NK-92 (cell line): ENCODE data around the gene TFEB.

Experiments used
- DNase-seq: peaks from one replicate; lab custom pipeline; 2025; ENCODE audit not compliant: unreplicated experiment; lab: John Stamatoyannopoulos, UW

The TFEB gene

DNA sequence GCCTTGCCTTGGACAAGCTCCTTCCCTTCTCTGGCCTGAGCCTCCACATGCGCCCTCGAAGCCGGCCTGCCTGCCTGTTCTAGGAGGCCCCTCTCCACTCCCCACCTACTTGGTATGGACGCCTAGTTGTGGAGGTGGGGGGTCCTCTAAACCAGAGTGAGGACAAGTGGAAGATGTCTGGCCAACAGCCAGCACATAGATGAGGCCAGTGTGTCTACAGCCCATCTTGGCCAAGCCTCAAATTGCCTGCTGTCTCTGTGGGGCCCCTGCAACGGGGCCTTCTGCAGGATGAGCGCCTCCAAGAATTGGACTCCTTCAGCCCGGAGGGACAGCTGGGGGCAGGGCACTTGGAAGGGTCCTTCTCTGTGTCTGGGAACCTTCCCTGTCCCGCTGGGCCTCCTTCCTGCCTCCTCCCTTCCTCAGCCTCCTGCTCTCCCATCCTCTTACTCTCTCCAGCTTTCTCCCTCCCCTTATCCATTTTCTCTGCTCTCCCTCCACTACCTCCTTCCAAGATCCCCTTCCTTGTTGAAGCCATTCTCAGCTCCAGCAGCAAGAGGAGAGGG, 95.5 kb downstream of the TFEB start:
- no peak for DNase-seq

DNA sequence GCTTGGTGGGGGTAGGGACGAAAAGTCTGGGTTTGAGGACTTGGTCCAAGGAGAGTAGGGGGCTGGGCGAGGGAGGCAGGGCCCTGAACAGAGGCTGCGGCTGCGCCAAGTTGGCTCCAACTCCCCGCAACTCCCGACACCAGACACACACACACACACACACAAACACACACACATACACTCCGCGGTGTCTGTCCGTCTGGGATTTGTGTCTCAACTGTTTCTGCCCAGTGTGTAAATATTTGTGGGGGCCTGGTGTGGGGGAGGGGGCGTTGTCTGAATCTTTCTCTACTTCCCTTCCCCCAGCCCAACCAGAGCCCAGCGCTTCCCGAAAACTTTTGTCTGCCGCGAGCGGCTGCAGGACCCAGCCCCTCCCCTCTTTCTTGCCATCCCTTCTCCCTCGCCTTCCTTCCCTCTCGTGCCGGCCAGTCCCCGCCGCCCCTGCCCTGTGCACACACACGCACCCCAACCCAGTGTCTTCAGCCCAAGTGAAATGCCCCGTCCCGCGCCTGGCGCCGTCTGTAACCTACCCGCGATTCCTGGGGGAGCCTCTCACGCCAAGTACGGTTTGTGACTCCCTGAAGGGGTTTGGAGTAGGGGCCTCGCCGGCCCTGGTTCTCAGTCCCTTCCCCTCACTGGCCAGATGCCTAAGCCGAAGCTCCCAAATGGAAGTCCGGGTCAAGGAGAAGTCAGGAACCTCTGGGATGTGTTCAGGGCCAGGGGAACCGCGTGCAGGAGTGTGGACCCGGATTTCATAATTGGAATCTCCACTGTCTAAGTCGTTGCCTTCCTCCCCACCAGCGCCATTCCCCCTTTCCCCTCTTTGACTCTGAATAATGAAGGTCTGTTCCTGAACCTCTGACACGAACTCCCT, 96.2 kb downstream of the TFEB start:
- no peak for DNase-seq

DNA sequence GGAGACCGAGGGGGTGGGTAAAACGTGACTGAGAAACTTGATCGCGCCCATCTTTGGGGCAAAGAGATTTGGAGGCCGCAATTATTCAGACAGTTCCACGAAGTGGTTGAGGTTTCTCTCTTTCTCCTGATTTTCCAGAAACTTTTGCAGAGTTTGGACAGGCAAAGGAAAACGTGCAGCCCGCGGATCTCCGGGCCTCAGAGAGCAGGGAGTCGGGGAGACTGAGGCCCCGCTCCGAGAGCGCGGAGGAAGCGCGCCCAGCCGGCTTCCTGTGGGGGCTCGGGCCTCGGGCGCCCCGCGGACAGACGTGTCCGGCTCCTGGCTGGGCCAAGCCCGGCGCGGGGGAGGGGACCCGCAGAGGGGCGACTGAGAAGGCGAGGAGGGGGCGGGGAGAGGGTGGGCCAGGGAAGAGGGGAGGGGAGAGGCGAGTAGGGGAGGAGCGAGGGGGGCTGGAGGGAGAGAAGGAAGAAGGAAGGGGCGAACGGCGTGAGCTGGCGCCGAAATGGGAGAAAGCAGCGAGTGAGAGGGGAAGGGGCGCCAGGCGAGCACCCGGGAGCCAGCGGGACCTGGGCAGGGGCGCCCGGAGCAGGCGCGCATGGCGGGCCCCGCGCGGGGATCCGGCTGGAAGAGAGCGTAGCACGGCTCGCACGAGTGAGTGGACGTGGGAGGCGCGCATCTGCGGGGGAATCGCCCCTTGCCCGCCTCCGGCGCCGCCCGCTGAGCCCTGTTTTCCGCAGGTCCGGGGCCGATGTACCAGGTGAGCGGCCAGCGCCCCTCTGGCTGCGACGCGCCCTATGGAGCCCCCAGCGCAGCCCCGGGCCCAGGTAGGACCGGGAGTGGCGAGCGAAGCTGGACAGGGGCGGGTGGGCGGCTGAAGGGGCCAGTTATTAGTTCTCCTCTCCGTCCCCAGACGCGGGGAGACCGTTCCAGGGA, 97.1 kb downstream of the TFEB start, which contains the start of gene MDFI:
Gene MDFI, plus strand, starts transcription at position 467 of the 933 bp plus-strand sequence. Its CDS starts 282 bp downstream, at position 749.
- DNase-seq = no peak

DNA sequence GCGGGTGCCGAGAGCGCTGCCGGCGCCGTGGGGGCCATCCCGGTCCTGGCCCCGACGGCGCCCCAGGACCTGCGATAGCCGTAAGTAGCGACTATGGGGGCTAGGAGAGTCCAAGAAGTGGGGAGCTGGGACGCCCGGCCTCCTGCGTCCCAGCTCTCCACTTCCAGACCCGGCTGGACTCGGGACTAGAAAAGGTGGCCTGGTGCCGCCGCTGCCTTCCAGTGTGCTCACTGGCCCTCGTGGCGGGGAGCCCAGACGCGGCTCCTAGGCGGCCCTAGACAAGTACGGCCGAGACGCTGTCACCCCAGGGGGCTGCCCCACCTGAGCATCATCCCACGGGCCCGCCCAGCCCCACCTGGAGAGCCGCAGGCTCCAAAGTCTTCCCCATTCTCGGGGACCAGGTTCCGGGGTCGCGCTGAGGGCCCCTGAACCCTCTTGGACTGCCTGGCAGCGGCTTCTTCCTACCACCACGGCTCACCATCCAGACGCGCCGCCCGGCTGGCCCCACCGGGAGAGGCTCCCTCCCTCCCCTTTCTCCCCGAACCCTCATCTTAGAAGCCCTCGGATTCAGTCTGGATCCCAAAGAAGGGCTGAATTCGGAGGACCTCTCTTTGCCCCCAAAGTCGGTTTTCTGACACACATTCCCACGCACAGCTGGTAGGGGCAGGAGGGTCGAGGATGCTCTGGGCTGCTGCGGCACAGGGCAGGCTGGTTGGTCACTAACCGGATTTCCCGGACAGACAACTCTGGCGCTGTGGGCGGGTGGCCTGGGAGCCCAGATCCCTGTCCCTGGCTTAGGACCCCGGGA, 98.0 kb downstream of the TFEB start:
- DNase-seq = no peak

DNA sequence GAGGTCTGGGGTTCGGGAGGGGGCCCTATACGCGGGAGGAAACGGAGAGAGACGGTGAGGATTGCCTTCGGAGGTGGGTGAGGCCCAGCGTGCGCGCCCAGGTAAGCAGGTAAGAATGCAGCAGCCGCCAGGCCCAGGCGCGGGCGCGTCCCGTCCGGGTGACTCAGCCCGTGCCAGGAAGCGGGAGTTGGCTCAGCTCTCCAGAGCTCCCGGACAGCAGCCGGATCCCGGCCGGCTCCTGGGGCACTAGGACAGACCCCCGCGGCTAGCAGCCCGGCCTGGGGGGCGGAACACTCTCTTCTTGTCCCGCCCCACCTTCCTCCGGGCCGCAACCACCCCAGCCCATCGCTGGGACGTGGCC, 98.6 kb downstream of the TFEB start:
- no peak for DNase-seq

DNA sequence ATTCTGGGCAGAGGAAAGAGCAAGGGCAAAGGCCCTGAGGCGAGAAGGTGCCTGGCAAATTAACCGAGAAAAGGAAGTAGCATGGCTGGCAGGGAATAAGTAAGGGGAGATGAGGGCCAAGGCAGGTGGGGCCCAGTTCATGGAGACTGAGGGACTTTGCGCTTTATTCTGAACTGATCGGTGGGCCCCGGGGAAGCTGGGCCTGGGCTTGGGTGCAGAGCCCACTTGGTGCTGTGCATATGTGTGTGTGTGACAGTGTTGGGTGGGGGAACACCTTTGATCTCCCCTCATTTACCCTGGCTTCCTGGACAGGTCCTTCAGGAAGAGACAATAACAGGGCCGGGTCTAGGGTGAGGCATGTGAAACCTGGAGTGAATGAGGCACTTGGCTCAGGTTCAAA, 100.0 kb downstream of the TFEB start:
- no peak for DNase-seq

DNA sequence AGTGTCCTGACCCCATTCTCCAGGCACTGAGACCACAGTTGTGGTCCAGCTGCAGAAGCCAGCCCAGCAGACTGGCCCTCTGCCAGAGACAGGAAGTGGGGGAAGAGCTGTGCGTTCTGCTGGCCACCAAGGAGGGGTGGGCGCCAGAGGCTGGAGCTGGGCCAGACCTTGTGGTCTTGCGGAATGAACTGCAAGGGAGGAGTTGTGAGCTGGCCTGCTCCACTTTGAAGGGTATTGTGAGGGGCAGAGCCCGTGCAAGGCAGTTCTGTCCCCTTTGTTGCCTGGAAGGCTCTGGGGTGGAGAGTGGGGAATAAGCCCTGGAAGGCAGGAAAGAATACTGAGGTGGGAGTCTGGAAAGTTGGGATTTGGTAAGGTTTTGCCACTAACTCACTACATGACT, 100.8 kb downstream of the TFEB start:
- DNase-seq = no peak
